Heart left ventricle (tissue), 16 donors: ENCODE measurements around the gene ARMC5. TPM values are rescaled to one million over a fixed set of nuclear protein-coding genes. Genes with fewer than 3 reads are reported as not detected.

Source experiments
- ATAC-seq, 4 donors: fragments of 200-7000 bp; cut with Tn5 transposase; one replicate each; pipeline ENCODE4 v1.9.1; 2020 to 2022; ENCODE audit warnings: moderate library complexity in 4 of 4, mild to moderate bottlenecking in 3 of 4, moderate number of reproducible peaks in 1 of 4
- DNase-seq, 5 donors: peaks; one replicate each; pipeline ENCODE4 v3.0.0-alpha.2; 2020
- H3K27ac ChIP-seq, 12 donors: fragments of 200-600 bp; sonication (generic) in 4 of 12; one replicate each; pipeline versions ENCODE4 v1.5.0 to v1.8.0; 2016 to 2022; ENCODE audit warnings: mild to moderate bottlenecking in 2 of 12
- H3K27me3 ChIP-seq, 9 donors: fragments of 200-600 bp; sonication (generic) in 2 of 9; one replicate each; pipeline versions ENCODE4 v1.5.1 to v1.8.0; 2016 to 2022; ENCODE audit warnings: mild to moderate bottlenecking in 3 of 9
- H3K36me3 ChIP-seq, 9 donors: fragments of 200-600 bp; sonication (generic) in 2 of 9; one replicate each; pipeline versions ENCODE4 v1.5.0 to v1.8.0; 2018 to 2022; ENCODE audit warnings: mild to moderate bottlenecking in 2 of 9
- H3K4me1 ChIP-seq, 12 donors: fragments of 200-600 bp; sonication (generic) in 4 of 12; one replicate each; pipeline versions ENCODE4 v1.5.0 to v1.8.0; 2016 to 2022; ENCODE audit warnings: mild to moderate bottlenecking in 3 of 12
- H3K4me3 ChIP-seq, 12 donors: fragments of 200-600 bp; sonication (generic) in 4 of 12; one replicate each; pipeline versions ENCODE4 v1.5.0 to v1.8.0; 2017 to 2022; ENCODE audit warnings: mild to moderate bottlenecking in 9 of 12, moderate library complexity in 4 of 12
- H3K9me3 ChIP-seq, 12 donors: fragments of 200-600 bp; sonication (generic) in 4 of 12; one replicate each; pipeline versions ENCODE4 v1.5.0 to v1.8.0; 2016 to 2022; ENCODE audit warnings: mild to moderate bottlenecking in 1 of 12
- CTCF ChIP-seq, 12 donors: fragments of 200-600 bp; sonication (generic) in 4 of 12; IDR thresholded peaks; one replicate each; pipeline versions ENCODE4 v1.5.0 to v1.8.0; 2018 to 2022; ENCODE audit warnings: antibody characterized with exemption in 12 of 12, mild to moderate bottlenecking in 5 of 12
- POLR2A ChIP-seq, 2 donors: fragments of 450-650 bp; IDR thresholded peaks; one replicate each; pipeline ENCODE4 v1.6.1; 2017; ENCODE audit warnings: antibody characterized with exemption in 2 of 2, mild to moderate bottlenecking in 2 of 2, moderate library complexity in 2 of 2
- WGBS, 4 donors: extraction: QIAGEN DNeasy Blood & Tissue Kit in 2 of 4; methylation state at CpG; one replicate each; pipeline versions ENCODE4 v1.1.5 to v1.1.7; 2013 to 2018; 5-methylcytosine and 5-hydroxymethylcytosine counted together
- intact Hi-C, 10 donors: fragments of 100-400 bp; cut with DNase I; formaldehyde crosslinking; loops; one replicate each; pipeline versions ENCODE4 v1.11.1 to v1.14.2; 2022
- long read RNA-seq, 3 donors: library from polyadenylated mRNA; unstranded; transcript quantifications; one replicate each; pipeline ENCODE4 v2.0.0, GENCODE V29; 2020 to 2021
- polyA plus RNA-seq, 2 donors: library from polyadenylated mRNA; stranded (reverse); fragments of 200-250 nt; gene quantifications; one replicate each; pipeline ENCODE4 v1.2.3, GENCODE V29; 2013
- total RNA-seq, 9 donors: library from RNA; depleted of rRNA in 2 of 9; stranded (reverse); fragments of >200 nt in 2 of 9; fragmentation: NEBNext Ultra II Directional in 3 of 9; extraction: Animal tissue kit (Norgen Biotek cat#: 25700) in 3 of 9; gene quantifications; one replicate each; pipeline versions ENCODE4 v1.1.0 to v1.2.4, GENCODE V29; 2016 to 2023
- donor health status: ischemic (EF 13 %, LVEDD 7.1; RV severe dilation, severe dysfunction).
- donor health status: healthy with polysubstance abuse.
- donor health status: DM: no; HTN: yes; CAD: no.
- donor health status: DM: no; HTN: no; CAD: no.
- donor health status: ischemic (EF 25% LVEDD 6.9; RV normal size, moderate dysfunction).
- donor health status: ischemic (EF 25% LVEDD 5.7; RV mildly dilated, moderate dysfunction).
- donor health status: healthy.
- donor health status: DM: yes; HTN: yes; CAD: no.
- donor health status: ischemic (EF 35%, LVEDD 5.7; RV mildly dilated, moderate dysfunction).
- donor health status: nonischemic (EF 11% LVEDD 7.7; RV severe dilation, severe dysfunction).
- donor health status: DM: yes; HTN: yes; CAD: no.
- donor health status: PGD.
- donor health status: ischemic (EF 29% LVEDD 5.4; RV normal size, mild dysfunction).
- donor health status: nonischemic (EF 23%, LVEDD 6.1; RV moderate dilation, normal function).

ARMC5 gene, protein sequence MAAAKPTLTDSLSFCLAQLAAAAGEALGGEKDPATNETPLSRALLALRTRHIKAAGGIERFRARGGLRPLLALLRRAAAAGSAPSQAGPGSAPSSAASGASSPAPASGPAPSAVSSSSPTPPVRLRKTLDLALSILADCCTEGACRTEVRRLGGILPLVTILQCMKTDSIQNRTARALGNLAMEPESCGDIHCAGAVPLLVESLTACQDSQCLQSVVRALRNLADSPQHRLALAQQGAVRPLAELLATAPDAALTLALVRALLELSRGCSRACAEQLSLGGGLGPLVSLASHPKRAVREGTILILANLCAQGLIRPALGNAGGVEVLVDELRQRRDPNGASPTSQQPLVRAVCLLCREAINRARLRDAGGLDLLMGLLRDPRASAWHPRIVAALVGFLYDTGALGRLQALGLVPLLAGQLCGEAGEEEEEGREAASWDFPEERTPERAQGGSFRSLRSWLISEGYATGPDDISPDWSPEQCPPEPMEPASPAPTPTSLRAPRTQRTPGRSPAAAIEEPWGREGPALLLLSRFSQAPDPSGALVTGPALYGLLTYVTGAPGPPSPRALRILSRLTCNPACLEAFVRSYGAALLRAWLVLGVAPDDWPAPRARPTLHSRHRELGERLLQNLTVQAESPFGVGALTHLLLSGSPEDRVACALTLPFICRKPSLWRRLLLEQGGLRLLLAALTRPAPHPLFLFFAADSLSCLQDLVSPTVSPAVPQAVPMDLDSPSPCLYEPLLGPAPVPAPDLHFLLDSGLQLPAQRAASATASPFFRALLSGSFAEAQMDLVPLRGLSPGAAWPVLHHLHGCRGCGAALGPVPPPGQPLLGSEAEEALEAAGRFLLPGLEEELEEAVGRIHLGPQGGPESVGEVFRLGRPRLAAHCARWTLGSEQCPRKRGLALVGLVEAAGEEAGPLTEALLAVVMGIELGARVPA
- total RNA-seq (1 to 10 TPM; 4.1 to 9.2 (median 6.5) TPM), polyA plus RNA-seq (1 to 10 TPM; 6.6 to 8.2 TPM)
- long read RNA-seq, donor 1, partial matches to known transcripts = 4 of 8 reads
- long read RNA-seq, donor 1, other reads (novel, unspliced or antisense) = 0 of 8 reads
- long read RNA-seq, donor 2, transcript ARMC5-201 (6 exons, 3,612 nt) = major isoform, 6 of 17 reads
- long read RNA-seq, donor 2, partial matches to known transcripts = 10 of 17 reads
- long read RNA-seq, donor 2, other reads (novel, unspliced or antisense) = 1 of 17 reads
- long read RNA-seq, donor 3, transcript ARMC5-201 (6 exons, 3,612 nt) = major isoform, 11 of 17 reads
- long read RNA-seq, donor 3, partial matches to known transcripts = 6 of 17 reads
- long read RNA-seq, donor 3, other reads (novel, unspliced or antisense) = 0 of 17 reads

DNA sequence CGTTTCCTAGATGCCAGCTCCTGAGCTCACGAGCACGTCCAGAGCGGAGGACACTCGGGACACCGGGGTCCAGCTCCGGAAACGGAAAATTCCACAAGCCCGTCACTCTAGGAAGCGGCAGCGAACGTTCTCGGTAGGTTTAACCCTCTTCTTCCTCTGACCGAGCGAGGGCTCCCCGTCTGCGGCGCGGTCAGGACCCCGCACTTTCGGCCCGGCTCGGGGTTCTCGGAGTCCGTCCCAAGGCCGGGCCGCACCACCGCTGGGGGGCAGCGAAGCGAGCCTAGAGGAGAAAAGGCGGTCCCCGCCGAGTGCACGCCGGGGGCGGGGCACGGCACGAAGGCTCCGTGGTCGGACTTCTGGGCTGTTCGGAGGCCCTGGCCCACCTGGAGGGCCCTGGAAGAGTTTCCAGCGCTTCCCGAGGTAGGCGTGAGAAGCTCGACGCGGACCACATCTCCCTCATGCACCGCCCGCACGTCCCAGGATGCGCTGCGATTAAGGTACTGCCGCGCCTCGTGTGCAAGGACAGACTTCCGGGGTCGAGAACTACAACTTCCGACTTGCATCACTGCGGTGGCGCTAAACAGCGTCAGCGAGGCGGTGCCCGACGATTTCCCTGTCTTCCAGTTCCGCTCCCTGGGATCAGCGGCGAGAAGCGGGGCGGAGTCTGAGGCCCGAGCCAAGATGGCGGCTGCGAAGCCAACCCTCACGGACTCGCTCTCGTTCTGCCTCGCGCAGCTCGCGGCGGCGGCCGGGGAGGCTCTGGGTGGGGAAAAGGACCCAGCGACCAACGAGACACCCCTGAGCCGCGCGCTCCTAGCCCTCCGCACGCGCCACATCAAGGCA is at the start of gene ARMC5:
Gene ARMC5 (plus strand): TSS at position 658 of the 843 bp plus-strand sequence. CDS start 24 bp downstream, at position 682.
- DNase-seq (peak; percentile 98 to 99 (median 98)), ATAC-seq (peak; percentile 82 to 90 (median 88))
- TF ChIP-seq CTCF (IDR thresholded peaks at IDR 0.05) (peak; percentile 39 to 83 (median 62)), POLR2A (IDR thresholded peaks at IDR 0.05) (peak in 1 of 2 donors; percentile 19)
- WGBS, 4 donors = 0 to 1% (median 0%) methylated on average over 12 to 91 of the region's 91 CpGs
- no peaks in the 10 kb centered on the region for H3K27me3 ChIP-seq
- peak within 1 kb of the TSS; percentile 94 to 100 (median 99) for H3K27ac ChIP-seq
- H3K9me3 ChIP-seq = no peaks in the 10 kb centered on the region
- peak within 1 kb of the TSS; percentile 57 to 93 (median 80) for H3K4me3 ChIP-seq
- H3K4me1 ChIP-seq = peaks cover 0 to 57% (median 43%) of the 10 kb centered on the region in 12 donors
- intact Hi-C loops = loop anchor here in 7 of 10 donors (1.0 to 10.0 kb wide), 17 partner anchors 14 to 504 kb away; partner anchors contain the start of genes ZNF267 (in 4 of the 7), RUSF1 (in 3 of the 7), FUS (in 2 of the 7) and STX4 (in 2 of the 7)
- peaks cover 0 to 25% (median 20%) of the 10 kb centered on the region in 9 donors for H3K36me3 ChIP-seq

- Histone ChIP-seq H3K27ac (no peak overlapping the region), H3K4me3 (no peak overlapping the region), H3K4me1 (no peaks in the 10 kb centered on the region), H3K36me3 (no peaks in the 10 kb centered on the region), H3K9me3 (no peaks in the 10 kb centered on the region), H3K27me3 (peaks cover 0 to 6% (median 0%) of the 10 kb centered on the region in 9 donors)
- intact Hi-C loops = no loop called here
- DNase-seq (no peak), ATAC-seq (no peak)
- WGBS, 4 donors = 77 to 90% (median 83%) methylated on average over 9 of the region's 9 CpGs
- TF ChIP-seq CTCF (IDR thresholded peaks at IDR 0.05) = no peak
- no peak for TF ChIP-seq POLR2A (IDR thresholded peaks at IDR 0.05)
Observed at GRCh38 chr16:31410082-31410481, 49.2 kb upstream of the ARMC5 start.

- TF ChIP-seq POLR2A (IDR thresholded peaks at IDR 0.05) (no peak), CTCF (IDR thresholded peaks at IDR 0.05) (no peak)
- H3K27ac ChIP-seq = no peak overlapping the region
- H3K4me3 ChIP-seq = no peak overlapping the region
- H3K9me3 ChIP-seq = no peaks in the 10 kb centered on the region
- H3K4me1 ChIP-seq = no peaks in the 10 kb centered on the region
- DNase-seq = no peak
- ATAC-seq = peak in 1 of 4 donors; percentile 10
- intact Hi-C loops = no loop called here
- no peaks in the 10 kb centered on the region for H3K36me3 ChIP-seq
- 77 to 80% (median 79%) methylated on average over 18 to 22 of the region's 22 CpGs for WGBS, 4 donors
- H3K27me3 ChIP-seq = peaks cover 0 to 6% (median 0%) of the 10 kb centered on the region in 9 donors
Observed at GRCh38 chr16:31411024-31411844, 48.1 kb upstream of the ARMC5 start.
